HepG2 (cell line): ENCODE results near the gene NSMCE4A. TPM values are rescaled to one million over a fixed set of nuclear protein-coding genes. Genes with fewer than 3 reads are reported as not detected.

Source experiments
- ELF3 ChIP-seq: IDR thresholded peaks from 2 replicates; pipeline ENCODE4 v1.6.1; 2016; ENCODE audit warnings: missing genetic modification reagents, missing compliant biosample characterization
- ESRRA ChIP-seq: sonication (generic); formaldehyde crosslinking; IDR thresholded peaks from 2 replicates; pipeline ENCODE4 v1.5.1; 2020; ENCODE audit warnings: mild to moderate bottlenecking, low read depth, missing genetic modification reagents
- FOSL1 ChIP-seq: sonication (generic); formaldehyde crosslinking; IDR thresholded peaks from 2 replicates; pipeline ENCODE4 v1.9.0; 2021; ENCODE audit warnings: missing genetic modification reagents, borderline replicate concordance
- HNF4G ChIP-seq, 2 experiments: sonication (generic) in 1 of 2; formaldehyde crosslinking in 1 of 2; IDR thresholded peaks; 2 replicates each; pipeline versions ENCODE4 v1.4.0 to v1.6.1; 2011 to 2020; ENCODE audit warnings: borderline replicate concordance in 2 of 2, low read depth in 2 of 2, mild to moderate bottlenecking in 2 of 2, low read length in 1 of 2, missing genetic modification reagents in 1 of 2, moderate library complexity in 1 of 2
- HNRNPL ChIP-seq: fragments of 200-400 bp; formaldehyde crosslinking; IDR thresholded peaks from 2 replicates; pipeline ENCODE4 v1.6.1; 2017; ENCODE audit warnings: mild to moderate bottlenecking, low read depth, low read length
- ISX ChIP-seq: sonication (generic); formaldehyde crosslinking; conservative IDR thresholded peaks from 2 replicates; pipeline ENCODE4 v1.5.0; 2020; ENCODE audit warnings: missing genetic modification reagents
- KAT7 ChIP-seq: IDR thresholded peaks from 2 replicates; pipeline ENCODE4 v1.6.1; 2018; ENCODE audit warnings: borderline replicate concordance, missing compliant biosample characterization
- NFYB ChIP-seq: sonication (generic); formaldehyde crosslinking; IDR thresholded peaks from 2 replicates; pipeline ENCODE4 v1.4.0; 2020; ENCODE audit warnings: missing genetic modification reagents
- POLR2A ChIP-seq, 2 experiments: IDR thresholded peaks; 2 replicates each; pipeline ENCODE4 v1.6.1; 2011; ENCODE audit warnings: low read depth in 2 of 2, low read length in 2 of 2, mild to moderate bottlenecking in 1 of 2, moderate library complexity in 1 of 2; ENCODE audit not compliant: insufficient read depth in 1 of 2
- RBFOX2 ChIP-seq: fragments of 200-400 bp; formaldehyde crosslinking; IDR thresholded peaks from 2 replicates; pipeline ENCODE4 v1.6.1; 2017; ENCODE audit warnings: low read depth, mild to moderate bottlenecking, low read length
- SAP130 ChIP-seq: IDR thresholded peaks from 2 replicates; pipeline ENCODE4 v1.6.1; 2016; ENCODE audit warnings: low read depth
- SMYD3 ChIP-seq: sonication (generic); formaldehyde crosslinking; IDR thresholded peaks from 2 replicates; pipeline ENCODE4 v1.8.1; 2023; ENCODE audit warnings: mild to moderate bottlenecking, missing genetic modification reagents
- SRY ChIP-seq: sonication (generic); formaldehyde crosslinking; IDR thresholded peaks from 2 replicates; pipeline ENCODE4 v1.8.0; 2022; ENCODE audit warnings: mild to moderate bottlenecking, missing genetic modification reagents
- ZNF331 ChIP-seq: sonication (generic); formaldehyde crosslinking; IDR thresholded peaks from 2 replicates; pipeline ENCODE4 v1.4.0; 2020; ENCODE audit warnings: missing genetic modification reagents
- ZNF644 ChIP-seq: IDR thresholded peaks from 2 replicates; pipeline ENCODE4 v1.6.1; 2016; ENCODE audit warnings: low read depth
- polyA plus RNA-seq, 8 experiments: library from polyadenylated mRNA; depleted of rRNA in 3 of 8; stranded (reverse) in 7 of 8; unstranded in 1 of 8; fragments of >200 nt; fragmentation: Illumina TruSeq in 4 of 8; extraction: Trizol in 4 of 8; gene quantifications; 2 replicates each; pipeline versions ENCODE4 v1.2.1 to v1.2.3, GENCODE V29; 2011 to 2016; ENCODE audit warnings: low read depth in 4 of 8, missing spikeins in 1 of 8, mixed read lengths in 1 of 8; ENCODE audit not compliant: insufficient read depth in 1 of 8
- total RNA-seq, 5 experiments: library from RNA; depleted of rRNA; stranded (reverse); fragments of >200 nt; fragmentation: Illumina TruSeq; extraction: Trizol; gene quantifications; 2 replicates each; pipeline ENCODE4 v1.2.3, GENCODE V29; 2016; ENCODE audit warnings: low read depth in 1 of 5
- TF ChIP-seq, protein P1 (sequence below): sonication (generic); formaldehyde crosslinking; IDR thresholded peaks from 2 replicates; pipeline ENCODE4 v1.4.0; 2020; ENCODE audit warnings: missing genetic modification reagents, borderline replicate concordance
- TF ChIP-seq, protein P2 (sequence below), 2 experiments: IDR thresholded peaks; 2 replicates each; pipeline ENCODE4 v1.6.1; 2011 to 2012; ENCODE audit warnings: low read length in 2 of 2, borderline replicate concordance in 1 of 2, low read depth in 1 of 2, mild to moderate bottlenecking in 1 of 2, moderate library complexity in 1 of 2
- TF ChIP-seq, protein P3 (sequence below): sonication (generic); formaldehyde crosslinking; IDR thresholded peaks from 2 replicates; pipeline ENCODE4 v1.5.0; 2020; ENCODE audit warnings: mild to moderate bottlenecking, missing genetic modification reagents, moderate library complexity
- TF ChIP-seq, protein P4 (sequence below): sonication (generic); formaldehyde crosslinking; conservative IDR thresholded peaks from 2 replicates; pipeline ENCODE4 v1.8.0; 2022; ENCODE audit warnings: missing genetic modification reagents
- TF ChIP-seq, protein P5 (sequence below): sonication (generic); formaldehyde crosslinking; IDR thresholded peaks from 2 replicates; pipeline ENCODE4 v1.5.0; 2020; ENCODE audit warnings: missing genetic modification reagents

The NSMCE4A gene
- total and polyA plus RNA-seq, 2 of the 13 experiments (the other 11 are each of a cell fraction or from before 2014, with no cell fraction given): 61.1 to 91.6 TPM

DNA sequence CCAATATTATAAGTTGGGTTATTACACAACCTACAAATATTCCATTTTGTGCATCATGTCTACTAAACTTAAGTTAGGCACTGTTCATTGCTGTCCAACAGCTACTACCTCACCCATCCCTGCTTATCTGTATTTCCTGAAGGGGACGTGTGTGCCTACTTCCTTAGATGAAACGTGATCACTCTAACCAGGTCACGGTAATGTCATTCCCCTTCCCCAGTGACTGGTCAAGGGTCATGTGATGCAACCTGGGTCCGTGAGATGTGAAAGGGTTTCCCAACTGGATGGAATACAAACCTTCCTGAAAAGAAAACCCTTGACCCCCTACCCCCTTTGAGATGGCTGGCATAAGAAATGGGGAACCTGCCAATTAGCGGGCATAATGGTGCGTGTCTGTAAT lies 1.6 kb upstream of the NSMCE4A start (continued):
- TF ChIP-seq, protein P1, sequence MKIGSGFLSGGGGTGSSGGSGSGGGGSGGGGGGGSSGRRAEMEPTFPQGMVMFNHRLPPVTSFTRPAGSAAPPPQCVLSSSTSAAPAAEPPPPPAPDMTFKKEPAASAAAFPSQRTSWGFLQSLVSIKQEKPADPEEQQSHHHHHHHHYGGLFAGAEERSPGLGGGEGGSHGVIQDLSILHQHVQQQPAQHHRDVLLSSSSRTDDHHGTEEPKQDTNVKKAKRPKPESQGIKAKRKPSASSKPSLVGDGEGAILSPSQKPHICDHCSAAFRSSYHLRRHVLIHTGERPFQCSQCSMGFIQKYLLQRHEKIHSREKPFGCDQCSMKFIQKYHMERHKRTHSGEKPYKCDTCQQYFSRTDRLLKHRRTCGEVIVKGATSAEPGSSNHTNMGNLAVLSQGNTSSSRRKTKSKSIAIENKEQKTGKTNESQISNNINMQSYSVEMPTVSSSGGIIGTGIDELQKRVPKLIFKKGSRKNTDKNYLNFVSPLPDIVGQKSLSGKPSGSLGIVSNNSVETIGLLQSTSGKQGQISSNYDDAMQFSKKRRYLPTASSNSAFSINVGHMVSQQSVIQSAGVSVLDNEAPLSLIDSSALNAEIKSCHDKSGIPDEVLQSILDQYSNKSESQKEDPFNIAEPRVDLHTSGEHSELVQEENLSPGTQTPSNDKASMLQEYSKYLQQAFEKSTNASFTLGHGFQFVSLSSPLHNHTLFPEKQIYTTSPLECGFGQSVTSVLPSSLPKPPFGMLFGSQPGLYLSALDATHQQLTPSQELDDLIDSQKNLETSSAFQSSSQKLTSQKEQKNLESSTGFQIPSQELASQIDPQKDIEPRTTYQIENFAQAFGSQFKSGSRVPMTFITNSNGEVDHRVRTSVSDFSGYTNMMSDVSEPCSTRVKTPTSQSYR (CRISPR knock-in tag): 0 out of 2 replicates have a peak, but pooled peaks have one; percentile 30
- 0 out of 2 replicates have a peak, but pooled peaks have one; percentile 21 for TF ChIP-seq SAP130 (CRISPR knock-in tag)
- TF ChIP-seq, protein P2, sequence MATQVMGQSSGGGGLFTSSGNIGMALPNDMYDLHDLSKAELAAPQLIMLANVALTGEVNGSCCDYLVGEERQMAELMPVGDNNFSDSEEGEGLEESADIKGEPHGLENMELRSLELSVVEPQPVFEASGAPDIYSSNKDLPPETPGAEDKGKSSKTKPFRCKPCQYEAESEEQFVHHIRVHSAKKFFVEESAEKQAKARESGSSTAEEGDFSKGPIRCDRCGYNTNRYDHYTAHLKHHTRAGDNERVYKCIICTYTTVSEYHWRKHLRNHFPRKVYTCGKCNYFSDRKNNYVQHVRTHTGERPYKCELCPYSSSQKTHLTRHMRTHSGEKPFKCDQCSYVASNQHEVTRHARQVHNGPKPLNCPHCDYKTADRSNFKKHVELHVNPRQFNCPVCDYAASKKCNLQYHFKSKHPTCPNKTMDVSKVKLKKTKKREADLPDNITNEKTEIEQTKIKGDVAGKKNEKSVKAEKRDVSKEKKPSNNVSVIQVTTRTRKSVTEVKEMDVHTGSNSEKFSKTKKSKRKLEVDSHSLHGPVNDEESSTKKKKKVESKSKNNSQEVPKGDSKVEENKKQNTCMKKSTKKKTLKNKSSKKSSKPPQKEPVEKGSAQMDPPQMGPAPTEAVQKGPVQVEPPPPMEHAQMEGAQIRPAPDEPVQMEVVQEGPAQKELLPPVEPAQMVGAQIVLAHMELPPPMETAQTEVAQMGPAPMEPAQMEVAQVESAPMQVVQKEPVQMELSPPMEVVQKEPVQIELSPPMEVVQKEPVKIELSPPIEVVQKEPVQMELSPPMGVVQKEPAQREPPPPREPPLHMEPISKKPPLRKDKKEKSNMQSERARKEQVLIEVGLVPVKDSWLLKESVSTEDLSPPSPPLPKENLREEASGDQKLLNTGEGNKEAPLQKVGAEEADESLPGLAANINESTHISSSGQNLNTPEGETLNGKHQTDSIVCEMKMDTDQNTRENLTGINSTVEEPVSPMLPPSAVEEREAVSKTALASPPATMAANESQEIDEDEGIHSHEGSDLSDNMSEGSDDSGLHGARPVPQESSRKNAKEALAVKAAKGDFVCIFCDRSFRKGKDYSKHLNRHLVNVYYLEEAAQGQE (IDR thresholded peaks at IDR 0.05; ENCODE audit: borderline replicate concordance in 1 of 2, low read depth in 1 of 2, low read length in 2 of 2): no peak
- TF ChIP-seq POLR2A (IDR thresholded peaks at IDR 0.05; ENCODE audit: insufficient read depth in 1 of 2, low read depth in 2 of 2, low read length in 2 of 2): no peak
- TF ChIP-seq, protein P3, sequence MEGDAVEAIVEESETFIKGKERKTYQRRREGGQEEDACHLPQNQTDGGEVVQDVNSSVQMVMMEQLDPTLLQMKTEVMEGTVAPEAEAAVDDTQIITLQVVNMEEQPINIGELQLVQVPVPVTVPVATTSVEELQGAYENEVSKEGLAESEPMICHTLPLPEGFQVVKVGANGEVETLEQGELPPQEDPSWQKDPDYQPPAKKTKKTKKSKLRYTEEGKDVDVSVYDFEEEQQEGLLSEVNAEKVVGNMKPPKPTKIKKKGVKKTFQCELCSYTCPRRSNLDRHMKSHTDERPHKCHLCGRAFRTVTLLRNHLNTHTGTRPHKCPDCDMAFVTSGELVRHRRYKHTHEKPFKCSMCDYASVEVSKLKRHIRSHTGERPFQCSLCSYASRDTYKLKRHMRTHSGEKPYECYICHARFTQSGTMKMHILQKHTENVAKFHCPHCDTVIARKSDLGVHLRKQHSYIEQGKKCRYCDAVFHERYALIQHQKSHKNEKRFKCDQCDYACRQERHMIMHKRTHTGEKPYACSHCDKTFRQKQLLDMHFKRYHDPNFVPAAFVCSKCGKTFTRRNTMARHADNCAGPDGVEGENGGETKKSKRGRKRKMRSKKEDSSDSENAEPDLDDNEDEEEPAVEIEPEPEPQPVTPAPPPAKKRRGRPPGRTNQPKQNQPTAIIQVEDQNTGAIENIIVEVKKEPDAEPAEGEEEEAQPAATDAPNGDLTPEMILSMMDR (CRISPR knock-in tag): peak; percentile 13; the same call in 1 of the 2 replicates
- TF ChIP-seq SRY (CRISPR knock-in tag): no peak
- TF ChIP-seq KAT7 (CRISPR knock-in tag): no peak
- peak; percentile 57; the same call in 1 of the 2 replicates for TF ChIP-seq ZNF644 (CRISPR knock-in tag)
- no peak for TF ChIP-seq NFYB
- no peak for TF ChIP-seq ZNF331
- 0 out of 2 replicates have a peak, but pooled peaks have one; percentile 18 for TF ChIP-seq ELF3 (CRISPR knock-in tag)
- TF ChIP-seq SMYD3 (CRISPR knock-in tag): no peak
- no peak for TF ChIP-seq HNRNPL
- TF ChIP-seq, protein P4, sequence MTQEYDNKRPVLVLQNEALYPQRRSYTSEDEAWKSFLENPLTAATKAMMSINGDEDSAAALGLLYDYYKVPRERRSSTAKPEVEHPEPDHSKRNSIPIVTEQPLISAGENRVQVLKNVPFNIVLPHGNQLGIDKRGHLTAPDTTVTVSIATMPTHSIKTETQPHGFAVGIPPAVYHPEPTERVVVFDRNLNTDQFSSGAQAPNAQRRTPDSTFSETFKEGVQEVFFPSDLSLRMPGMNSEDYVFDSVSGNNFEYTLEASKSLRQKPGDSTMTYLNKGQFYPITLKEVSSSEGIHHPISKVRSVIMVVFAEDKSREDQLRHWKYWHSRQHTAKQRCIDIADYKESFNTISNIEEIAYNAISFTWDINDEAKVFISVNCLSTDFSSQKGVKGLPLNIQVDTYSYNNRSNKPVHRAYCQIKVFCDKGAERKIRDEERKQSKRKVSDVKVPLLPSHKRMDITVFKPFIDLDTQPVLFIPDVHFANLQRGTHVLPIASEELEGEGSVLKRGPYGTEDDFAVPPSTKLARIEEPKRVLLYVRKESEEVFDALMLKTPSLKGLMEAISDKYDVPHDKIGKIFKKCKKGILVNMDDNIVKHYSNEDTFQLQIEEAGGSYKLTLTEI (CRISPR knock-in tag): no peak
- no peak for TF ChIP-seq ESRRA
- peak; percentile 64; the same call in 1 of the 2 replicates for TF ChIP-seq HNF4G (IDR thresholded peaks at IDR 0.05; ENCODE audit: borderline replicate concordance, low read depth, low read length)
- TF ChIP-seq HNF4G (CRISPR knock-in tag; IDR thresholded peaks at IDR 0.05; ENCODE audit: borderline replicate concordance, low read depth): no peak
- TF ChIP-seq ISX (CRISPR knock-in tag): no peak
- no peak for TF ChIP-seq FOSL1
- TF ChIP-seq, protein P5, sequence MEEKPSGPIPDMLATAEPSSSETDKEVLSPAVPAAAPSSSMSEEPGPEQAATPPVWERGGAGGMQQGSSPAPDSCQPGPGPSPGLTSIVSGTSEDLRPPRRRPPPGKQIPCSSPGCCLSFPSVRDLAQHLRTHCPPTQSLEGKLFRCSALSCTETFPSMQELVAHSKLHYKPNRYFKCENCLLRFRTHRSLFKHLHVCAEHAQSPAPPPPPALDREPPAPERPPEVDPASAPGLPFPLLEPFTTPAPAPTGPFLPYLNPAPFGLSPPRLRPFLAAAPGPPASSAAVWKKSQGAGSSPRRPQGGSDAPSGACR (CRISPR knock-in tag): no peak
- no peak for TF ChIP-seq RBFOX2
